HepG2 (cell line): Measurements from ENCODE around the gene ARAP3. TPM values are rescaled to one million over a fixed set of nuclear protein-coding genes. Genes with fewer than 3 reads are reported as not detected.
A peak's percentile ranks its signal among the peaks of the same experiment; 100 is the strongest.

Experiments
- ATAC-seq: fragments of 200-7000 bp; cut with Tn5 transposase; 3 replicates; pipeline ENCODE4 v1.9.1; 2020; ENCODE audit warnings: mild to moderate bottlenecking, moderate library complexity
- BruUV-seq: library from RNA; stranded (reverse); fragments of 400-500 nt; replicated peaks from 2 replicates; lab custom pipeline; 2021; lab: Mats Ljungman, UMichigan
- CTCF ChIA-PET: fragments of 300-600 bp; formaldehyde crosslinking; extraction: SDS; loops from one replicate; lab custom pipeline; 2021; ENCODE audit warnings: low total read pairs, inconsistent platforms, low intra/inter-chr PET ratio; lab: Yijun Ruan, JAX
- POLR2A ChIA-PET: fragments of 350-600 bp; sonication (Branson Sonifier 250); formaldehyde crosslinking; loops from one replicate; lab custom pipeline; 2020; ENCODE audit warnings: antibody characterized with exemption, inconsistent platforms; lab: Yijun Ruan, JAX
- DNase-seq: peaks from one replicate; pipeline ENCODE4 v3.0.0-alpha.2; 2015; ENCODE audit warnings: low spot score
- FAIRE-seq: peaks from 3 replicates; lab custom pipeline; 2011; peaks lifted over from hg19 to GRCh38; lab: Jason Lieb, UNC
- H2AFZ ChIP-seq: one replicate; pipeline ENCODE4 v1.6.1; 2011; ENCODE audit warnings: low read length, inconsistent platforms
- H3K27ac ChIP-seq: fragments of 300-600 bp; 3 replicates; pipeline ENCODE4 v1.8.0; 2011; ENCODE audit warnings: mixed run types, mild to moderate bottlenecking, mixed read lengths, low read length, inconsistent platforms; ENCODE audit not compliant: insufficient read depth; ENCODE audit errors: extremely low read length
- H3K27me3 ChIP-seq, 2 experiments: fragments of 200-600 bp in 1 of 2; 2 replicates in 1 of 2; 3 replicates in 1 of 2; pipeline versions ENCODE4 v1.6.0 to v1.8.0; 2011; ENCODE audit warnings: low read length in 2 of 2, mild to moderate bottlenecking in 2 of 2, moderate library complexity in 2 of 2, inconsistent platforms in 1 of 2; ENCODE audit not compliant: insufficient read depth in 2 of 2, control insufficient read depth in 1 of 2
- H3K36me3 ChIP-seq, 2 experiments: fragments of 200-600 bp in 1 of 2; replicated peaks in 1 of 2; 2 replicates in 1 of 2; 3 replicates in 1 of 2; pipeline versions ENCODE4 v1.5.1 to v1.8.0; 2011; ENCODE audit warnings: low read length in 2 of 2, inconsistent platforms in 1 of 2; ENCODE audit not compliant: insufficient read depth in 2 of 2, control insufficient read depth in 1 of 2
- H3K4me1 ChIP-seq: 2 replicates; pipeline ENCODE4 v1.5.1; 2012; ENCODE audit warnings: low read length, inconsistent platforms; ENCODE audit not compliant: insufficient read depth
- H3K4me2 ChIP-seq: 2 replicates; pipeline ENCODE4 v1.6.0; 2011; ENCODE audit warnings: low read depth, low read length, inconsistent platforms
- H3K4me3 ChIP-seq, 3 experiments: fragments of 200-600 bp in 1 of 3; sonication (generic), shearing (Covaris generic) in 1 of 3; replicated peaks in 1 of 3; 2 replicates each; pipeline ENCODE4 v1.5.1; 2011 to 2016; ENCODE audit warnings: low read length in 3 of 3, inconsistent platforms in 2 of 3, low read depth in 2 of 3, mild to moderate bottlenecking in 2 of 3, control low read depth in 1 of 3, mixed read lengths in 1 of 3; ENCODE audit not compliant: insufficient read depth in 1 of 3
- H3K79me2 ChIP-seq: one replicate; pipeline ENCODE4 v1.6.1; 2011; ENCODE audit warnings: low read length, inconsistent platforms; ENCODE audit not compliant: insufficient read depth
- H3K9ac ChIP-seq: 2 replicates; pipeline ENCODE4 v1.6.0; 2011; ENCODE audit warnings: mild to moderate bottlenecking, low read depth, low read length, inconsistent platforms; ENCODE audit not compliant: insufficient read depth
- H3K9me3 ChIP-seq: 2 replicates; pipeline ENCODE4 v1.5.1; 2012; ENCODE audit warnings: mild to moderate bottlenecking, low read length
- H4K20me1 ChIP-seq: 2 replicates; pipeline ENCODE4 v1.6.0; 2011; ENCODE audit warnings: inconsistent platforms, mild to moderate bottlenecking, low read length, moderate library complexity; ENCODE audit not compliant: insufficient read depth
- ATF7-NPFF ChIP-seq: sonication (generic); formaldehyde crosslinking; IDR thresholded peaks from 2 replicates; pipeline ENCODE4 v1.8.1; 2023; ENCODE audit warnings: mild to moderate bottlenecking, low read depth, missing genetic modification reagents, moderate library complexity
- FOSL1 ChIP-seq: sonication (generic); formaldehyde crosslinking; IDR thresholded peaks from 2 replicates; pipeline ENCODE4 v1.9.0; 2021; ENCODE audit warnings: missing genetic modification reagents, borderline replicate concordance
- FOXK2 ChIP-seq: fragments of 450-650 bp; IDR thresholded peaks from 2 replicates; pipeline ENCODE4 v1.6.1; 2016
- MYNN ChIP-seq: sonication (generic); formaldehyde crosslinking; IDR thresholded peaks from 2 replicates; pipeline ENCODE4 v1.4.0; 2020; ENCODE audit warnings: mild to moderate bottlenecking, low read depth, missing genetic modification reagents
- NCOA5 ChIP-seq: sonication (generic); formaldehyde crosslinking; IDR thresholded peaks from 2 replicates; pipeline ENCODE4 v1.4.0; 2020; ENCODE audit warnings: missing genetic modification reagents
- RAD21 ChIP-seq: fragments of 450-650 bp; formaldehyde crosslinking; IDR thresholded peaks from 2 replicates; pipeline ENCODE4 v1.5.0; 2020; ENCODE audit warnings: mild to moderate bottlenecking
- SMAD9 ChIP-seq: sonication (generic); formaldehyde crosslinking; IDR thresholded peaks from 2 replicates; pipeline ENCODE4 v1.5.1; 2020; ENCODE audit warnings: mild to moderate bottlenecking, missing genetic modification reagents
- SRF ChIP-seq: IDR thresholded peaks from 2 replicates; pipeline ENCODE4 v1.6.1; 2011; ENCODE audit warnings: mild to moderate bottlenecking, low read depth, low read length, moderate library complexity
- STAG1 ChIP-seq: sonication (generic); formaldehyde crosslinking; IDR thresholded peaks from 2 replicates; pipeline ENCODE4 v1.4.0; 2020; ENCODE audit warnings: missing genetic modification reagents
- ZNF235 ChIP-seq: sonication (generic); formaldehyde crosslinking; IDR thresholded peaks from 2 replicates; pipeline ENCODE4 v1.8.1; 2023; ENCODE audit warnings: mild to moderate bottlenecking, missing genetic modification reagents, borderline replicate concordance
- WGBS: methylation state at CpG from one replicate; pipeline ENCODE4 v1.1.6; 2017; ENCODE audit warnings: low lambda C conversion rate; 5-methylcytosine and 5-hydroxymethylcytosine counted together
- in situ Hi-C: cut with HindIII; loops from 2 replicates; pipeline ENCODE4 v1.10.0; 2017; ENCODE audit warnings: low pct_unique_long_range_greater_than_20kb; ENCODE audit not compliant: extremely low pct_ligation_motif_present
- intact Hi-C: fragments of 100-400 bp; cut with micrococcal nuclease; formaldehyde crosslinking; loops from one replicate; pipeline ENCODE4 v1.10.0; 2022; ENCODE audit not compliant: unreplicated experiment
- polyA plus RNA-seq, 8 experiments: library from polyadenylated mRNA; depleted of rRNA in 3 of 8; stranded (reverse) in 7 of 8; unstranded in 1 of 8; fragments of >200 nt; fragmentation: Illumina TruSeq in 4 of 8; extraction: Trizol in 4 of 8; gene quantifications; 2 replicates each; pipeline versions ENCODE4 v1.2.1 to v1.2.3, GENCODE V29; 2011 to 2016; ENCODE audit warnings: low read depth in 4 of 8, missing spikeins in 1 of 8, mixed read lengths in 1 of 8; ENCODE audit not compliant: insufficient read depth in 1 of 8
- total RNA-seq, 5 experiments: library from RNA; depleted of rRNA; stranded (reverse); fragments of >200 nt; fragmentation: Illumina TruSeq; extraction: Trizol; gene quantifications; 2 replicates each; pipeline ENCODE4 v1.2.3, GENCODE V29; 2016; ENCODE audit warnings: low read depth in 1 of 5
- TF ChIP-seq, protein P1 (sequence below): sonication (generic); formaldehyde crosslinking; IDR thresholded peaks from 2 replicates; pipeline ENCODE4 v1.8.0; 2022; ENCODE audit warnings: mild to moderate bottlenecking, missing genetic modification reagents; ENCODE audit not compliant: insufficient replicate concordance
- TF ChIP-seq, protein P2 (sequence below): sonication (generic); formaldehyde crosslinking; IDR thresholded peaks from 2 replicates; pipeline ENCODE4 v1.4.0; 2020; ENCODE audit warnings: missing genetic modification reagents
- TF ChIP-seq, protein P3 (sequence below): sonication (generic); formaldehyde crosslinking; IDR thresholded peaks from 2 replicates; pipeline ENCODE4 v1.5.1; 2020; ENCODE audit warnings: missing genetic modification reagents, mild to moderate bottlenecking, borderline replicate concordance

Gene ARAP3
- total and polyA plus RNA-seq, 2 of the 13 experiments (the other 11 are each of a cell fraction or from before 2014, with no cell fraction given): 0.25 TPM; not detected in 1

DNA sequence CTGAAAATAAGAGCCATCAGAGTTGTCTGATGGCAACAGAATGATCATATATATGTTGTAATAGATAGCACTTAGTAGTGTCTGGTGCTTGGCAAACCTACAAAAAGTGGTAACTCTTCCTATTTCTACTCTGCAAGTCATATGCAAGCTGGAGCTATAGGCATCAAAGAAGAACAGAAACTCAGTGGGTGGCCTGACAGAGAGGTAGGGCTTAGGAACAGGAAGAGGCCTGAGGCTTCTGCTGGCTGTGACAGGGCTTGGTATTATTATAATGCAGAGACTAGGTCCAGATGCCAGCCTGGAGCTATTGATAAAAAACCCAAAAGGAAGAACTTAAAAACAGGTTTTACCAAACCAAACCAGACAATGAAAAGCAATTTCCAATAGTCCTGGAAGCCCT, 58.8 kb downstream of the ARAP3 start (continued):
- TF ChIP-seq, protein P1, sequence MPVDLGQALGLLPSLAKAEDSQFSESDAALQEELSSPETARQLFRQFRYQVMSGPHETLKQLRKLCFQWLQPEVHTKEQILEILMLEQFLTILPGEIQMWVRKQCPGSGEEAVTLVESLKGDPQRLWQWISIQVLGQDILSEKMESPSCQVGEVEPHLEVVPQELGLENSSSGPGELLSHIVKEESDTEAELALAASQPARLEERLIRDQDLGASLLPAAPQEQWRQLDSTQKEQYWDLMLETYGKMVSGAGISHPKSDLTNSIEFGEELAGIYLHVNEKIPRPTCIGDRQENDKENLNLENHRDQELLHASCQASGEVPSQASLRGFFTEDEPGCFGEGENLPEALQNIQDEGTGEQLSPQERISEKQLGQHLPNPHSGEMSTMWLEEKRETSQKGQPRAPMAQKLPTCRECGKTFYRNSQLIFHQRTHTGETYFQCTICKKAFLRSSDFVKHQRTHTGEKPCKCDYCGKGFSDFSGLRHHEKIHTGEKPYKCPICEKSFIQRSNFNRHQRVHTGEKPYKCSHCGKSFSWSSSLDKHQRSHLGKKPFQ: no peak
- TF ChIP-seq SMAD9 (CRISPR knock-in tag): no peak

DNA sequence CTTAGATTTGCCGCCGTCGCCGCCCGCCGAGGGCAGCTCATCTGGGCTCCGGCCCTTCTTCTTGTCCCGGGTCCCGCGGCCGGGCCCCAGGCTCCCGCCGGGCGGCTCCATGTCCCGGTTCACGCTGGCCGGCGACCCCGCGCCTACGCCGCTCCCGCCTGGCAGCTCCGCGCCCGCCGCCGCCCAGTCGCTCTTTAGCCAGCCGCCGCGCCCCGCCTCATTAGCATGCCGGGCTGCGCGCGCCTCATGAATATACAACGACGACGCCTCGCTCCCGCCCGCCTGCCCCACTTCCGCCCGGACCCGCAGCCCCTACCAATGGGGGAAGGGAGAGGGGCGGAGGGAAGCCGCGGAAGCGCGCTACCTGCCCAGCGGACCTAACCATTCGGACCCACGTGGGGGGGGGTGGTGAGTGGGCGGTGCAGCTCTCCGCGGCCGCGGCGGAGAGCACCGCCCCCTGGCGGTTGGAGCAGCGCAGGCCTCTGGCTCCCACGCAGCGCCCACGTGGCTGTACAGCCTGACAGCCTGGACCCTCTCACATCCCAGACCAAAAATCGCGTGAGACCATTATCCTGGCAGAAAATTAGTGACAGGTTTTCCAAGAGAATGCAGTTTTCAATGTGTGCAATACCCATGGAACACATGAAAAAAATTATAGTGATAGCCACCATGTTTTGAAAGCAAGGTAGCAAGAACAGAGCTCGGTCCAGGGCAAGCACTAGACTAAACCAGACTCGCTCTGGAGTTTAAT, 63.1 kb downstream of the ARAP3 start, which contains the start of gene DIAPH1:
DIAPH1 (minus strand) TSS at position 197 of the 751 bp plus-strand sequence; CDS start at position 111, 86 bp downstream.
- CTCF ChIA-PET: interaction anchor here (0.7 to 3.0 kb wide), 4 partner anchors 18 to 55 kb away, joined by 5 to 67 read pairs (median 6); partner anchors contain the start of genes HDAC3 and RELL2
- Histone ChIP-seq H3K36me3 (peaks cover 11 to 21% of the 10 kb centered on the region in 2 experiments), H3K4me2 (peak within 1 kb of the TSS; percentile 74), H3K27me3 (no peaks in the 10 kb centered on the region), H3K27ac (peak within 1 kb of the TSS; percentile 87), H2AFZ (no peak within 1 kb of the TSS), H3K9me3 (no peaks in the 10 kb centered on the region), H3K4me3 (peak within 1 kb of the TSS; percentile 84 to 95 (median 88)), H3K79me2 (peaks cover 37% of the 10 kb centered on the region), H3K9ac (peak within 1 kb of the TSS; percentile 83), H3K4me1 (peaks cover 45% of the 10 kb centered on the region), H4K20me1 (no peaks in the 10 kb centered on the region)
- intact Hi-C loops: loop anchor here (1.0 kb wide), 2 partner anchors 11 to 27 kb away; no protein-coding TSS in a partner anchor
- ATAC-seq (peak; percentile 94), DNase-seq (peak; percentile 92), FAIRE-seq (peak; percentile 85)
- in situ Hi-C loops: no loop called here
- POLR2A ChIA-PET: interaction anchor here (0.9 to 3.5 kb wide), 7 partner anchors 10 to 298 kb away, joined by 3 to 53 read pairs (median 6); partner anchors contain the start of genes FCHSD1, HDAC3, RELL2 and TAF7
- no TSS peak for BruUV-seq
- WGBS: 37% methylated on average over 4 of the region's 70 CpGs
- peak; percentile 94 for TF ChIP-seq ATF7-NPFF (CRISPR knock-in tag)
- TF ChIP-seq, protein P2, sequence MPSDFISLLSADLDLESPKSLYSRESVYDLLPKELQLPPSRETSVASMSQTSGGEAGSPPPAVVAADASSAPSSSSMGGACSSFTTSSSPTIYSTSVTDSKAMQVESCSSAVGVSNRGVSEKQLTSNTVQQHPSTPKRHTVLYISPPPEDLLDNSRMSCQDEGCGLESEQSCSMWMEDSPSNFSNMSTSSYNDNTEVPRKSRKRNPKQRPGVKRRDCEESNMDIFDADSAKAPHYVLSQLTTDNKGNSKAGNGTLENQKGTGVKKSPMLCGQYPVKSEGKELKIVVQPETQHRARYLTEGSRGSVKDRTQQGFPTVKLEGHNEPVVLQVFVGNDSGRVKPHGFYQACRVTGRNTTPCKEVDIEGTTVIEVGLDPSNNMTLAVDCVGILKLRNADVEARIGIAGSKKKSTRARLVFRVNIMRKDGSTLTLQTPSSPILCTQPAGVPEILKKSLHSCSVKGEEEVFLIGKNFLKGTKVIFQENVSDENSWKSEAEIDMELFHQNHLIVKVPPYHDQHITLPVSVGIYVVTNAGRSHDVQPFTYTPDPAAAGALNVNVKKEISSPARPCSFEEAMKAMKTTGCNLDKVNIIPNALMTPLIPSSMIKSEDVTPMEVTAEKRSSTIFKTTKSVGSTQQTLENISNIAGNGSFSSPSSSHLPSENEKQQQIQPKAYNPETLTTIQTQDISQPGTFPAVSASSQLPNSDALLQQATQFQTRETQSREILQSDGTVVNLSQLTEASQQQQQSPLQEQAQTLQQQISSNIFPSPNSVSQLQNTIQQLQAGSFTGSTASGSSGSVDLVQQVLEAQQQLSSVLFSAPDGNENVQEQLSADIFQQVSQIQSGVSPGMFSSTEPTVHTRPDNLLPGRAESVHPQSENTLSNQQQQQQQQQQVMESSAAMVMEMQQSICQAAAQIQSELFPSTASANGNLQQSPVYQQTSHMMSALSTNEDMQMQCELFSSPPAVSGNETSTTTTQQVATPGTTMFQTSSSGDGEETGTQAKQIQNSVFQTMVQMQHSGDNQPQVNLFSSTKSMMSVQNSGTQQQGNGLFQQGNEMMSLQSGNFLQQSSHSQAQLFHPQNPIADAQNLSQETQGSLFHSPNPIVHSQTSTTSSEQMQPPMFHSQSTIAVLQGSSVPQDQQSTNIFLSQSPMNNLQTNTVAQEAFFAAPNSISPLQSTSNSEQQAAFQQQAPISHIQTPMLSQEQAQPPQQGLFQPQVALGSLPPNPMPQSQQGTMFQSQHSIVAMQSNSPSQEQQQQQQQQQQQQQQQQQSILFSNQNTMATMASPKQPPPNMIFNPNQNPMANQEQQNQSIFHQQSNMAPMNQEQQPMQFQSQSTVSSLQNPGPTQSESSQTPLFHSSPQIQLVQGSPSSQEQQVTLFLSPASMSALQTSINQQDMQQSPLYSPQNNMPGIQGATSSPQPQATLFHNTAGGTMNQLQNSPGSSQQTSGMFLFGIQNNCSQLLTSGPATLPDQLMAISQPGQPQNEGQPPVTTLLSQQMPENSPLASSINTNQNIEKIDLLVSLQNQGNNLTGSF (CRISPR knock-in tag): no peak
- TF ChIP-seq ZNF235 (CRISPR knock-in tag): peak; percentile 48; the same call in 1 of the 2 replicates
- peak; percentile 75 for TF ChIP-seq FOXK2
- TF ChIP-seq MYNN: no peak; the same call in 1 of the 2 replicates
- TF ChIP-seq NCOA5 (CRISPR knock-in tag): no peak
- TF ChIP-seq RAD21: peak; percentile 99
- TF ChIP-seq SRF: no peak
- TF ChIP-seq, protein P3, sequence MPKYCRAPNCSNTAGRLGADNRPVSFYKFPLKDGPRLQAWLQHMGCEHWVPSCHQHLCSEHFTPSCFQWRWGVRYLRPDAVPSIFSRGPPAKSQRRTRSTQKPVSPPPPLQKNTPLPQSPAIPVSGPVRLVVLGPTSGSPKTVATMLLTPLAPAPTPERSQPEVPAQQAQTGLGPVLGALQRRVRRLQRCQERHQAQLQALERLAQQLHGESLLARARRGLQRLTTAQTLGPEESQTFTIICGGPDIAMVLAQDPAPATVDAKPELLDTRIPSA (CRISPR knock-in tag): 0 out of 2 replicates have a peak, but pooled peaks have one; percentile 60
- TF ChIP-seq FOSL1: no peak
- peak; percentile 90 for TF ChIP-seq STAG1
